RWPE2 (cell line): ENCODE data around the gene C19orf38.

ENCODE experiments used
- ATAC-seq: fragments of 200-7000 bp; cut with Tn5 transposase; 3 replicates; pipeline ENCODE4 v1.9.1; 2021; ENCODE audit warnings: low read depth
- DNase-seq: peaks from one replicate; pipeline ENCODE4 v3.0.0-alpha.2; 2020; ENCODE audit warnings: low spot score
- H3K27ac ChIP-seq: fragments of 450-650 bp; 2 replicates; pipeline ENCODE4 v1.5.1; 2017; ENCODE audit warnings: mild to moderate bottlenecking; ENCODE audit not compliant: poor library complexity, severe bottlenecking
- H3K27me3 ChIP-seq: fragments of 250-450 bp; sonication (Bioruptor Pico); 2 replicates; pipeline ENCODE4 v1.5.1; 2021; ENCODE audit warnings: mild to moderate bottlenecking, moderate library complexity; ENCODE audit not compliant: insufficient read depth, poor library complexity, severe bottlenecking
- H3K36me3 ChIP-seq: fragments of 250-450 bp; sonication (Bioruptor Pico); 2 replicates; pipeline ENCODE4 v1.5.1; 2020; ENCODE audit warnings: low read depth, mild to moderate bottlenecking, moderate library complexity
- H3K4me1 ChIP-seq: fragments of 250-450 bp; sonication (Bioruptor Pico); 2 replicates; pipeline ENCODE4 v1.5.1; 2021; ENCODE audit warnings: mild to moderate bottlenecking, moderate library complexity; ENCODE audit not compliant: insufficient read depth, poor library complexity, severe bottlenecking
- H3K4me3 ChIP-seq: fragments of 250-450 bp; sonication (Bioruptor Pico); 2 replicates; pipeline ENCODE4 v1.5.1; 2021; ENCODE audit warnings: mild to moderate bottlenecking, moderate library complexity; ENCODE audit not compliant: severe bottlenecking
- H3K9me3 ChIP-seq: fragments of 250-450 bp; sonication (Bioruptor Pico); 2 replicates; pipeline ENCODE4 v1.5.1; 2021; ENCODE audit warnings: mild to moderate bottlenecking, moderate library complexity; ENCODE audit not compliant: severe bottlenecking
- CTCF ChIP-seq: fragments of 450-650 bp; IDR thresholded peaks from one replicate; pipeline ENCODE4 v1.5.1; 2017; ENCODE audit warnings: mild to moderate bottlenecking, moderate library complexity; ENCODE audit not compliant: poor library complexity, severe bottlenecking

The C19orf38 gene

GRCh38 chr19:10907925-10908324, 59.7 kb downstream of the C19orf38 start:
- Histone ChIP-seq H3K9me3 (no peaks in the 10 kb centered on the region), H3K4me1 (no peaks in the 10 kb centered on the region), H3K27me3 (no peaks in the 10 kb centered on the region), H3K27ac (no peak overlapping the region), H3K36me3 (peaks cover 24% of the 10 kb centered on the region), H3K4me3 (no peak overlapping the region)
- DNase-seq (no peak), ATAC-seq (no peak)
- TF ChIP-seq CTCF = no peak

- no peak overlapping the region for H3K4me3 ChIP-seq
- no peaks in the 10 kb centered on the region for H3K27me3 ChIP-seq
- no peaks in the 10 kb centered on the region for H3K4me1 ChIP-seq
- DNase-seq (no peak), ATAC-seq (no peak)
- TF ChIP-seq CTCF = no peak
- H3K9me3 ChIP-seq = no peaks in the 10 kb centered on the region
- H3K27ac ChIP-seq = no peak overlapping the region
- H3K36me3 ChIP-seq = peaks cover 24% of the 10 kb centered on the region
These were observed 60.3 kb downstream of the C19orf38 start for GRCh38 chr19:10908380-10908960.

- no peak for TF ChIP-seq CTCF
These were observed 63.6 kb downstream of the C19orf38 start for GRCh38 chr19:10911579-10912363.

GRCh38 chr19:10912619-10913018, 64.4 kb downstream of the C19orf38 start:
- ATAC-seq = no peak
- Histone ChIP-seq H3K4me1 (peaks cover 10% of the 10 kb centered on the region), H3K9me3 (no peaks in the 10 kb centered on the region), H3K27me3 (no peaks in the 10 kb centered on the region), H3K27ac (no peak overlapping the region), H3K36me3 (peaks cover 44% of the 10 kb centered on the region), H3K4me3 (no peak overlapping the region)
- DNase-seq = peak; percentile 66
- no peak for TF ChIP-seq CTCF

More at GRCh38 chr19:10911579-10912363, 63.6 kb downstream of the C19orf38 start:
- ATAC-seq (no peak), DNase-seq (no peak)
- H3K27me3 ChIP-seq = no peaks in the 10 kb centered on the region
- H3K27ac ChIP-seq = no peak overlapping the region
- no peak overlapping the region for H3K4me3 ChIP-seq
- no peaks in the 10 kb centered on the region for H3K9me3 ChIP-seq
- H3K36me3 ChIP-seq = peaks cover 41% of the 10 kb centered on the region
- H3K4me1 ChIP-seq = peaks cover 10% of the 10 kb centered on the region
